Measurements from ENCODE around the gene MINDY1.

MINDY1 gene

GRCh38 chr1:151010346-151010726 is 3.6 kb upstream of the MINDY1 start:
- DNase-seq: no peak

- no peak for DNase-seq
Observed at GRCh38 chr1:151009674-151010345, 3.1 kb upstream of the MINDY1 start.

DNA sequence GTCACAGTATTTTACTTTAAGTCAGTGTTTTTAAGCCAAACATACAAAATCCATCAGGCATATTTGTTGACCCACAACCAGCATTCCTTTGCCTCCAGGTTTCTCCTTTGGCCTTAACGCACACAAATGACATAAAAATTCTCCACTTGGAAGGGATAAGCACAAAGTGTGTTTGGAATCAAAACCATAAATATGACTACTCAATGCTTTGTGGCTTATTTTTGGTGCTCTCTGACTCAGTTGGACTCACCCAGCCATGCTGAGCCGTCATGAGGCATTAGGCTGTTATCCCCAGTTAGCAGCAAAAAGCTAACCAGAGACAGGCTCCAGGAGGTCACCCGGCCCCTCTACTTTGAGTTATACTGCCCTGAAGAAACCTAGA is 2.5 kb upstream of the MINDY1 start:
- DNase-seq: no peak

DNA sequence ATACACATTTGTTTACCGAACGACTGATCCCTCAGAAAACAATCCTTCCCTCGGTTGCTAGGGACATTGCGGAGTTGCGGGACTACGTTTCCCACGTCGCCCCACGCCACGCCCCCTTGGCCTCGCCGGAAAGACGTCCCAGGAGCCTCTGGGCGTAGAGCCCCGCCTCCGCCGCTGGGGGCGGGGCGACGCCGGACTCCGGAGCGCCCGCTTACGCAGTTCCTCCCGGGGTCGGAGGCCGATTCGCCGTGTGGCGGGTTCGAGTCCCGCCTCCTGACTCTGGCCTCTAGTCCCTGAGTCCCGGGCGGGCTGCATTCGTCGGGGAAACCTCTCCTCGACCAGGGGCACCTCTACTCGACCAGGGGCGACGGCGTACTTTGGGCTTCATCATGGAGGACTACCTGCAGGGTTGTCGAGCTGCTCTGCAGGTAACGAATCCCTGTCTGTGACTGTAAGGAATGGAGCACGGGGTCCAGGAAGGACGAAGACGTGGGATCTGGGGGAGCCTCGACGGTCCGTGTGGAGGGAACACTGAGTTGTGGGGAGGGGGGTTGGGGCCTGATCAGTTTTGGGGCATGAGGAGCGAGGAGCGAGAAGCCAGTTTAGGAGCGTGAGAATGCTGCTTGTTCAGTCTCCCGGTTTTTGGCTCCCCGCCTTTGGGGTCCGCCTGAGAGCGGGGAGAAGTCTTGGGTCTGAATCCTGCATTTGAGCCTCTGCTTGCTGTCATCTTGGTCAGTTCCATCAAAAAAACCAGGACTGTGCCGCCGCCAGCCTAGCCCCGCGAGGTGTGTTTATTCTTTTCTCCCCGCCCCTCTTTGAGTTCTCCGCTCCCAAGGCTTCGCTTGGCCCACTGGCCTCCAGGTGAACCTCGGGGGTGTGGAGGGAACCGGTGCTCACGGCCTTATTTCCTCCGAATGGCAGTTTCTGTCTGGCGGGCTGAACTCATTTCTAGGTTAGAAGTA is 1.8 kb upstream of the MINDY1 start, which contains the start of gene PRUNE1:
PRUNE1 (plus strand) TSS at position 206 of the 962 bp plus-strand sequence; CDS start at position 390, 184 bp downstream.
- peak; percentile 94 for DNase-seq

- DNase-seq: no peak
Observed at GRCh38 chr1:151007853-151008243, 1.1 kb upstream of the MINDY1 start.

DNA sequence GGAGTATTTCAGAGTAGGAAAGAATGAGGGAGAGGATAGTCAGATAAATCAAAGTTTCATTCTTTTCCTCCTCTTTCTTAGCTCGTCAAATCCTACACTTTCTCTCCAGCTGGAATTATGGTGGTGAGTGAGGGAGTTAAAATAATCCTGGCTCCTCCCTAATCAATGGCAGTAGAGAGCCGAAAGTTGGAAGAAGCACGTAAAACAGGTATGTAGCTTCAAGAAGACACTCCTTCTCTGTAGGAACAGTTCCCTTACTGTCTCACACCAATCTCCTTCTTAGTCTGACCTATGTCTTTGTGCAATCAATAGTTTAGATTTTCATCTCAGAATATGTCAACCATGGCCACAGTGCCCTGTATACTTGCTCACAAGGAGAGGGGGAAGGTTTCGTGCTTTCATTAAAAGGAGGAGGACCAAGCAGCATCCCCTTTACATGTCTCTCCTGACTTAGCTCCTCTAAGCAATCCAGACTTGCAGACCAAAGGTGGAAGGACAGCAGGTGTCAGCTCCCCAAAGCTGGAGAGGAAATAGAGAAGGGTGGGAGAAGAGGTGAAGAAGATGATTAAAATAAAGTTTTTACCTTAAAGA is 878 bp downstream of the MINDY1 start:
- no peak for DNase-seq

DNA sequence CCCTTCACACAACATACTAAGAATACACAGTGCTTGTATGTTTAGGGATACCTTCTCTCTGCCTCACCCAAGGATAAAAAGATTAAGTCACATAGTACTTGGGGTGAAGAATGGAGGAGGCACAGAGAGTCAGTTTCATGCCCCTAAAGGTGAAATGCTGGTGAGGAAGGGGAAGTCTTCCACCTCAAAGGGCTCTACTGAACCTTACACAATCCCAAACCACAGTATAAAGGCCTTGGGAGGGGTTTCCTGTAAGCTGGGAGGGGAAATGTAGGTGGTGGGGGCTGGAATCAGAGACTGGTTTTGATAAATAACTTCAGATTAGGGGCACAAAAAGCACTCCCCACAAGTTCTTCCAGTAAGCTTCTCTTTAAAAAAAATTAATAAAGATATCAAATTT is 3.5 kb downstream of the MINDY1 start:
- DNase-seq: no peak

DNA sequence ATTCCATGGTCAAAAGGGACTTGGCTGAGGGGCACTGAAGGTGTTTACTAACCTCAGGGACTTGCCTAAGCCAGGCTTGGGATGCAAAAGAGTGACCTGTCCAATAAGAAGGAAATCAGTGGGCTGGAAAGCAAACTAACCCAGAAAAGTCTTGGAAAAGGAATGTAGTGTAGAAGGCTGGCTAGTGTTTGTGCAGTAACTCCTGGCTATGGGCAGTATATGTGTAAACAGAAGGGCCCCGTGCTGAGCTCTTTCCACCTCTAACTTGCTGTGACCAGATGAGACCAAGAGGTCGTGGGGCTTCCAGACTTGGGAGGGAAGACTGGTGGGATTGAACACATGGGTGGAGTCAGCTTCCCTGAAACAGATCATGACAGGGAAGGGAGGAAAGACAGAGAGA is 4.1 kb downstream of the MINDY1 start:
- no peak for DNase-seq

DNA sequence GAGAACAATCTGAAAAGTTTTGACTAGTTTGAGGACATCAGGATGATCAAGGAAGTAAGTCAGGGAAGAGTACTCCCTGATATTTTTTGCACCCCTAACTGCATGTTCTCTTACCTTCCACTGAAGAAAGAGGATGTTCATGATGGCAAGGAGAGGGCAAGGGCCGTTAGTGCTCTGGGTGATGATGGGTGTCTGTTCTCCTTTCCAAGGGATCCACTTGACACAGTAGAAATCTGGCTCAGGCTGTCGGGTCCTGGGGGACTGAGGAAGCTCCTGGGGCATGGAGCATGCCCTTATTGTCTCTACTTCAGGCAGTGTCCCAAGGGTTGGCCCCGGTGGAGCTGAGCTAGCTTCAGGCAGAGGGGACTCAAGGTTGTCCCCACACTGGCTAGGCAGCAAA is 4.7 kb downstream of the MINDY1 start:
- DNase-seq: no peak

- DNase-seq: no peak
Observed at GRCh38 chr1:151001602-151002001, 5.1 kb downstream of the MINDY1 start.

DNA sequence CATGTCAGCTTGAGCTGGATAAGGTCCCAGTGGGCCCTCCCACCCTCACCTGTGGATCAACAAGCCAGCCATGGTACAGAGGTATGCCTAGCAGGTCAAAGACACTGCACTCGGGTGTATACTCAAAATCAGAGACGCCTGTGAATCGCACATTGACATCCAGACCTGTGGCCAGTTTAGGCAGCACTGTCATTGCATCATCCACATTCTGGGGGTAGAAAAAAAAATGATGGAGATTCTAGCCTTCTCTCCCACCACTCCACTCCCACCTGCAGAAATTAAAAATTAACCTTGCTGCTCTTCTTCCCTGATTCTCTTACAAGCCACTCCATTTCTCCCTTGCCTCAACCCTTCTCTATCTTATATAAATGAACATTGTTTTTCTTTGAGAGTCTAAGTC is 6.3 kb downstream of the MINDY1 start:
- no peak for DNase-seq

DNA sequence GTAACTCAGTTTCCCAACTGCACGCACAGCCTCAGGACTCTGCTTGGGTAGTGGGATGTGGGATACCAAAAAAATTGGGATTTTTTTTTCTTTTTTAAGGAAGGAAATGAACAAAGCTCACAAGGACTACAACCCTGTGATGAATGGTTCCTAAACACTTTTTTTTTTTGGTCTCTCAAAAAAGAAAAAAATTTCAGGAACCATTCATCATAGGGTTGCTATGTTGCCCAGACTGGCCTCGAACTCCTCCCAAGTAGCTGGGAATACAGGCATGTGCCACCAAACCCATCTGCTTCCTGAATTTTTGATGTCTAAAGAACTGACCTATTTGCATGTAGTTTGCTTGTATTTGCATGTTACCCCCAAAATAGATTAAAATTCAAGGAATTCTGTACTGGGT is 6.8 kb downstream of the MINDY1 start:
- DNase-seq: no peak

DNA sequence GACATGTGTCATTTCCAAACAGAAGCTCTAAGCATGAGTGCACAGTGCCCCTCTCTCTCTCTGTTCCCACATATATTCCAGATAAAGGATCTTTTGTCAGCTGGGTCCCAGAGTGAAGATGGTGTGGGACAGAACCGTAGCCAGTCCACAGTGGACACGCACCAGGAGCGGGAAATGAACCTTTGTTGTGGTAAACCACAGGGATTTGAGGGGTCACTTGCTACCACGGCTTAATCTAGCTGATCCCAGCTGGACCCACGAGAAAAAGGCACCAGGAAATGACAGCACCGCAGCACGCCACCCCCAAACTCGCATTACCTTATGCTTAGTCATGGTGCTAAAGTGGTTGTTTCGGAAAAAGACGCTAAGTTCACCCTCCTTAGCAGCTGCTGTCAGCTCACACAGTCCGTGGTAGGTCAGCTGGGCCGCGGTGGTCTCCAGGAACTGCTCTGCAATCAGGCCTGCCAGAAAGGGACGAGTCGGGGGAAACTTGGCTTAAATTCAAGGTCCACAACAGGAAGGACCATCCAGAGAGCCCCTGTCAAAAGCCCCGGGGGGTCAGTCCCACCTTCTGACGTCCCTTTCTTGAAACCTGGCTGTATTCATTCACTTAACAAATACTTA is 7.5 kb downstream of the MINDY1 start:
- no peak for DNase-seq

DNA sequence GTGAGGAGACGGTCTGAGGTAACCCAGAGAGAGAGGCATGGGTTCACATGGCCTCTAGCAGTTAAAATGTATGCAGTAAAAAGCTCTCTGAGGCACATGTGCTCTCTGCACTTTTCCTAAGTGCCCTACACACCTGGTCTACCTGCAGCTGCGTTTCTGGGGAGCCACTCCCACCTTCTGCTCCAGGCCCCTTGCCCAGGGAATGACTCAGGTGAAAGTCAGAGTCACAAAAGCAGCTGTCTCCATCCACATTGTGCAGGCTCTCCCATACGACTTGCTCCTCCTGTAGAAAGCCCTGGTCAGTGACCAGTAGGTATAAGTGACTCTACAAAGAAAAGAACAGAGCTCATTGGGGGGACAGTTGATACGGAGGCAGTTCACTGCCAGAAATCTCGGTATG is 8.8 kb downstream of the MINDY1 start:
- no peak for DNase-seq

GRCh38 chr1:150997126-150997872 is 9.4 kb downstream of the MINDY1 start:
- no peak for DNase-seq

DNA sequence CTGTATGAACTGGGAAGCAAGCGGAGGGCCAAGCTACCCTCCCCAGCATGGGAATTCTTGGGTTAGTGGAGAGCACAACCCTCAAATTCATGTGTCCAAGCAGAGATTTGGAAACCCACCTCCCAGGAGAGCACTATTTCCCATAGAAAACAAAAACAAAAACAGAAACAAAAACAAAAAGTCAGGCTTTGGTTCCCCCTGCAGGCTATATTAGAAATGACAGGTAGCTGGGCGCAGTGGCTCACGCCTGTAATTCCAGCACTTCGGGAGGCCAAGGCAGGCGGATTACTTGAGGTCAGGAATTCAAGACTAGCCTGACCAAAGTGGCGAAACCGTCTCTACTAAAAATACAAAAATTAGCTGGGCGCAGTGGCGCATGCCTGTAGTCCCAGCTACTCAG is 10.8 kb downstream of the MINDY1 start:
- no peak for DNase-seq

GRCh38 chr1:150995460-150995859 is 11.2 kb downstream of the MINDY1 start:
- no peak for DNase-seq

GRCh38 chr1:150994248-150994647 is 12.5 kb downstream of the MINDY1 start:
- no peak for DNase-seq

GRCh38 chr1:150992626-150993025 is 14.1 kb downstream of the MINDY1 start:
- DNase-seq: no peak

DNA sequence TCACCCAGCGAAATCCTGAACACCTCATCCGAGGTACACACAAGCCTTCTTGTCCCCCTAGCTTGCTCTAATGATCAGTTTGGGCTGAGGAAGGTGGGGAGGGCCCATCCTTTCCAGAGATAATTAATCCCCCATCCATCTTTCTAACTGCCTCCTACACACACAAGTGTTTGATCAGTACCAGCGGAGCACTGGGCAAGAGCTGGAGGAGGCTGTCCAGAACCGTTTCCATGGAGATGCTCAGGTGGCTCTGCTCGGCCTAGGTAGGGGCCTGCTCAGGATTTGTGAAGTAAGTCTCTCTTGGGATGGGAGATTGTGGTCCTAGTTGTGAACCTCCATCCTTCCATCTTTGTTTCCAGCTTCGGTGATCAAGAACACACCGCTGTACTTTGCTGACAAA is 18.8 kb downstream of the MINDY1 start:
- DNase-seq: no peak

DNA sequence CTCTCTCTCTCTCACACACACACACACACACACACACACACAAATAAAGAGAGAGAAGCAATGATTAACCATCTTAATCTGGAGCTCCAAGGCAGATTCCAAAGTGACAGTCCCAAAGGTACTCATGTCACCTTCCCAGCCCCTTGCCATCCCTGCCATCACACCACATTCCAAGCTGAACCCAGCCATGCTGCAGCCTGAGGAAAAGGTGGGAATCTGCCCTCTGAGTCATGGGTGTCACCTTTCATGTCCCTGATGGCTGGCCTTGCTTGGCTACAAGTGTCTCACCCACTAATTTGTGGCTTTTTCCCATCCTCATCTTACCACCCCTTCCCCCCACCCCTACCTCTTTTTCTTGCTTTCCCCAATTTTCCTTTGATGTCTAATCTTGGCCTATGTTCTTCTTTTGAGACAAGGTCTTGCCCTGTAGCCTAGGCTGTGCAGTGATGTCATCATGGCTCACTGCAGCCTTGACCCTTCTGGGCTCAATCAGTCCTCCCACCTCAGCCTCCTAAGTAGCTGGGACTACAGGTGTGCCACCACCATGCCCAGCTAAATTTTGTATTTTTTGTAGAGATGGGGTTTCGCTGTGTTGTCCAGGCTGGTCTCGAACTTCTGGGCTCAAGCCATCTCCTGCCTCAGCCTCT is 21.4 kb downstream of the MINDY1 start:
- DNase-seq: no peak
